Measurements from ENCODE around the gene ZC3H18.
"Not testable (repeated sequence)": the region's sequence is repeated elsewhere in the genome, so short reads cannot be mapped to it uniquely, and the experiment has no call there.

ZC3H18 gene

DNA sequence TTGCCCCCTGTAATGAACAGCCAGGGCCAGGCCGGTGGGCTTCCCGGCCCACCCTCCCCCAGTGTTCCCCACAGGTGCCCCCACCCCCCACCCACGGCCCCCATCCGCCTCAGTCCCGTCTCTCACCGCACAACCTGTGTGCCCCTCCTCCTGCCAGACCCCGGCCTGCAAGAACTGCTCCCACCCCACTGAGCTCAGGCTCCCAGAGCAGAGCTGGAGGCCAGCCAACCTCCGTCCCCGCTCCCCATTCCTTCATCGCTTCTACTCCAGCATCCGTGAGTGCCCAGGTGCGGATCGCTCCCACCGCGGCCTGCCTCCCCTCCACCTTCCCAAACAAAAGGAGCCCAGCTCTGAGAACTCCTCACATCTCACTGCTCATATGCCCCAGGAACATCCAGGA lies 88.5 kb downstream of the ZC3H18 start:
- in situ Hi-C loops (cut with MboI; ENCODE audit: low pct_unique_long_range_greater_than_20kb, low sequenced_read_pairs), result no loop called here
- DNase-seq, result no peak

GRCh38 chr16:88659160-88659559 lies 89.0 kb downstream of the ZC3H18 start:
- in situ Hi-C loops (cut with MboI; ENCODE audit: low pct_unique_long_range_greater_than_20kb, low sequenced_read_pairs), result no loop called here
- DNase-seq, result no peak

- in situ Hi-C loops (cut with MboI; ENCODE audit: low pct_unique_long_range_greater_than_20kb, low sequenced_read_pairs), result no loop called here
- DNase-seq, result no peak
Observed at GRCh38 chr16:88661468-88661867, 91.3 kb downstream of the ZC3H18 start.

- no peak for DNase-seq
- in situ Hi-C loops (cut with MboI; ENCODE audit: low pct_unique_long_range_greater_than_20kb, low sequenced_read_pairs), result no loop called here
Observed at GRCh38 chr16:88662222-88662842, 92.1 kb downstream of the ZC3H18 start.

DNA sequence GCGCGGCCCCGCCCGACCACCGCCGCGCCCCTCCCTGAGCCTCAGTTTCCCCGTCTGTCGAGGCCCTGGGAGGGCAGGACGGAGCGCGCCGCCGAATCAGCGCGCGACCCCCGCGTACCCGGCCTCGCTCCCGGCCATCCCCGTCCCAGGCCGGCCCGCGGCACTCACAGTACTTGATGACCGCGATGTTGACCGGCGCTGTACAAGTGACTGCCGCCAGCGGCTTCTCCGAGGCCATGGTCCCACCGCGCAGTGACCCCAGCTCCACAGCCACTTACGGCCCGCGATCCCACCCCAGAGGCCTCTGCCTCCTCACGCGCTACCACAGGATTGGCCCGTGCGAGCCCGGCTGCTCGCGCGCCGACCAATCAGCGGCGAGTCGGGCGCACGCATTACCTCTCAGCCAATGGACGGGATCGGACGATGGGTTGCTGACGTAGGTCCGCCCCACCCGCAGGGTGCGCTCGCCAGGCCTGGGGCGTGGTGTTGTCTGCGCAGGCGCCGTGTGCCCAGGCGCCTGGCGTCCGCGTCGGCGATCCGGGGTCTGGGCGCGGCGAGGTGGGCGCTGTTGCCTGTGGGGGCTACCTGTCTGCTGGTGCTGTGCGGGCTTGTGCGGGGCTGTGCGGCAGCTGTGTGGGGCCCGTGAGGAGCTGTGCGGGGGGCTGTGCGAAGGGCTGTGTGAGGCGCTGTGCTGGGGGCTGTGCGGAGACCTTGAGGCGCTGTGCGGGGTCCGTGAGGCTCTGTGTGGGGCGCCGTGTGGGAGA lies 92.8 kb downstream of the ZC3H18 start, which contains the start of gene MVD:
TSS of gene MVD (minus strand) at position 249 of the 764 bp plus-strand sequence. CDS start at position 238, 11 bp downstream.
- DNase-seq, result peak; percentile 97
- in situ Hi-C loops (cut with MboI; ENCODE audit: low pct_unique_long_range_greater_than_20kb, low sequenced_read_pairs), result no loop called here

- no peak for DNase-seq
- in situ Hi-C loops (cut with MboI; ENCODE audit: low pct_unique_long_range_greater_than_20kb, low sequenced_read_pairs), result no loop called here
Observed at GRCh38 chr16:88665148-88665547, 94.9 kb downstream of the ZC3H18 start.

- no peak for DNase-seq
- in situ Hi-C loops (cut with MboI; ENCODE audit: low pct_unique_long_range_greater_than_20kb, low sequenced_read_pairs), result no loop called here
Observed at GRCh38 chr16:88665570-88665969, 95.4 kb downstream of the ZC3H18 start.

DNA sequence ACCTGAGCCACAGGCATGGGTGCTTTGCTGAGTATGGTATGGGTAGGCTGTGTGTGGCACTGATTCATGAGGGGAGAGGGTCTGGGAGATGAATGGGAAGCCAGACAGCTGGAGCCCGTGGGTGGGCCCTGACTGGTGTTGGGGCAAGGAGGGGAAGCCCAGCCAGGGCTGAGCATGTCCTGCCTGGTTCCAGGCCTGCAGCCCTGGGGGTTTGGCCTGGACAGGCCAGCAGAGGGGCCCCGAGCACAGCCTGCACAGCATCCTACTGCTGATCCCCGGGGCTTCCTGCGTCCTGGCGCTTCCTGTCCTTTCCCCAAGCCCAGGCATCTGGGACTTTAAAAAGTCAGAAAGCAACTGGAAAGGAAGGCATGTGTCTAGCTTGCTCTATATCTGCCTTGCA lies 97.3 kb downstream of the ZC3H18 start:
- in situ Hi-C loops (cut with MboI; ENCODE audit: low pct_unique_long_range_greater_than_20kb, low sequenced_read_pairs), result no loop called here
- DNase-seq, result no peak

DNA sequence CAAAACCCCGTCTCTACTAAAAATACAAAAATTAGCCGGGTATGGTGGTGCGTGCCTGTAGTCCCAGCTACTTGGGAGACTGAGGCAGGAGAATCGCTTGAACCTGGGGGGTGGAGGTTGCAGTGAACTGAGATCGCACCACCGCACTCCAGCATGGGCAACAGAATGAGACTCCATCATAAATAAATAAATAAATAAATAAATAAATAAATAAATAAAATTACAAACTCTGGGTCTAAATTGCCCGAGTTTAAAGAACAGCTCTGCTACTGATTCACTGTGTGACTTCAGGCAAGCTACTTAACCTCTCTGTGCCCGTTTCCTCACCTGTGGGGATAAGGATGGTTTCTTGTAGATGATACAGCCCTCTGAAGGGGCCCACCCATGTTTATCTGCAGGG lies 99.3 kb downstream of the ZC3H18 start:
- in situ Hi-C loops (cut with MboI; ENCODE audit: low pct_unique_long_range_greater_than_20kb, low sequenced_read_pairs); DNase-seq: not testable (repeated sequence)

DNA sequence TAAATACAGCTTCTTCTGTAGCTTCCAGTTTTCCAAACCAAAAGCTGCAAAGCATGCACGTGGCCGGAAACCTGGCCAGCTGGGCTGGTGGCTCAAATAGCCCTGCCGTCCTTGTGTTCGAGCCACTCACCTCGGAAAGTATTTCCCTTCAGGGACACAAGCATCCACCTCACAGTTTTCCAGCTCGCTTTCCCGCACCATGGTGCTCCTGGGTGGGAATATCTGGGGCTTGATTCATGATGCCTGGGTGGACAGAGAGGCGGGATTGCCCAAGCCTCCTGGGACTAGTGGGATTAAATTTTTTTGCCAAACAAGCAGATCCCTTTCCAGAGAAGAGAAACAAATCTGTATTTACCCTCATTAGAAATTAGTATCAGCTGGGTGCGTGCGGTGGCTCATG lies 99.8 kb downstream of the ZC3H18 start:
- in situ Hi-C loops (cut with MboI; ENCODE audit: low pct_unique_long_range_greater_than_20kb, low sequenced_read_pairs), result no loop called here
- no peak for DNase-seq

- in situ Hi-C loops (cut with MboI; ENCODE audit: low pct_unique_long_range_greater_than_20kb, low sequenced_read_pairs), result no loop called here
- DNase-seq, result no peak
Observed at GRCh38 chr16:88671806-88672205, 101.6 kb downstream of the ZC3H18 start.

DNA sequence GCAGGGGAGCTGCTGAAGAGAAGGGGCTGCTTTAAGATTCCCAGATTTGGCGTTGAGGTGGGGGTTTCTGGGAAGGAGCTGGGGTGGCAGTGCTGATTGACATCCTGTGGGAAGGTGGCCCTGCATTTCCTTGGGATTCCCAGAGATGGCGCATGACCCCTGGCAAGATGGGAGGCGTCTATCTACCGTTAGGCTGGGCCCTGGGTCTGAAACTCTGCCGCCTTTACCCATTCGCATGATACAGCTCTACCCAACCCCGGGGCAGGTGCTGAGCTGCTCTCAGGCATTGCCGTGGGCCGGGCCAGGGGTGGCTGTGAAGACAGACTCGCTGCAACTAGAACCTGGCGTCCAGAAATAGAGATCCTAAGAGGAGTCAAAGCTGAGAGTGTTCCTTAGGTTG lies 102.6 kb downstream of the ZC3H18 start:
- no peak for DNase-seq
- in situ Hi-C loops (cut with MboI; ENCODE audit: low pct_unique_long_range_greater_than_20kb, low sequenced_read_pairs), result no loop called here

DNA sequence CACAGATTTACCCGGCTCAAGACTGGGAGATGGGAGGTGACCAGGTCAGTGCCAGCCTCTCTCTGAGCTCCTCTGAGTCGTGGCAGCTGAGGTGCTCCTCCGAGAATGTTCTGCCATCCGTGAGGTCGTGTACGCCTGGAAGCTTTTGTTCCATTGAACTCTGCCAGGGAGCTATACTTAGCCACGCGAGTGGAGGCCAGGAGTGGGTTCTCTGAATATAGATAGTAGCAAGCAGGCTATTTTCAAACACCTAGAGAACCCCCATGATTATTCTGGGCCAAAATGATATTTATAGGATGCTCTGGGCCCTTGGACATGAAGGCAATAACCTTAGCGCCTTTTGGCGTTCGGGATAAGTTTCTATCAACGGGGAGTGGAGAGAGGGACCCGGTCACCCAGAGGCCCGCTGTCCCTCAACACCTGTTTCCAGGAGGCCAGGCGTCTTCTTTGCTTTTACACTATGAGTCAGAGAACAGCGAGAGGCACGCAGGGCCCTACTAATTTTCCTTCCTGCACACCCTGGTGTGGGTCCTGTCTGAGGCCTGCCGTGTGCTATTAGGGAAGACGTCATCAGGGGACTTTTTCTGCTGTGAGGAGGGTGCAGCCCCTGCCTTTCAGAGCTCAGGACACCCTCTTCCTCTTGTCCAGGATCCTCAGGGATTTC lies 103.6 kb downstream of the ZC3H18 start:
- in situ Hi-C loops (cut with MboI; ENCODE audit: low pct_unique_long_range_greater_than_20kb, low sequenced_read_pairs), result no loop called here
- DNase-seq, result no peak

DNA sequence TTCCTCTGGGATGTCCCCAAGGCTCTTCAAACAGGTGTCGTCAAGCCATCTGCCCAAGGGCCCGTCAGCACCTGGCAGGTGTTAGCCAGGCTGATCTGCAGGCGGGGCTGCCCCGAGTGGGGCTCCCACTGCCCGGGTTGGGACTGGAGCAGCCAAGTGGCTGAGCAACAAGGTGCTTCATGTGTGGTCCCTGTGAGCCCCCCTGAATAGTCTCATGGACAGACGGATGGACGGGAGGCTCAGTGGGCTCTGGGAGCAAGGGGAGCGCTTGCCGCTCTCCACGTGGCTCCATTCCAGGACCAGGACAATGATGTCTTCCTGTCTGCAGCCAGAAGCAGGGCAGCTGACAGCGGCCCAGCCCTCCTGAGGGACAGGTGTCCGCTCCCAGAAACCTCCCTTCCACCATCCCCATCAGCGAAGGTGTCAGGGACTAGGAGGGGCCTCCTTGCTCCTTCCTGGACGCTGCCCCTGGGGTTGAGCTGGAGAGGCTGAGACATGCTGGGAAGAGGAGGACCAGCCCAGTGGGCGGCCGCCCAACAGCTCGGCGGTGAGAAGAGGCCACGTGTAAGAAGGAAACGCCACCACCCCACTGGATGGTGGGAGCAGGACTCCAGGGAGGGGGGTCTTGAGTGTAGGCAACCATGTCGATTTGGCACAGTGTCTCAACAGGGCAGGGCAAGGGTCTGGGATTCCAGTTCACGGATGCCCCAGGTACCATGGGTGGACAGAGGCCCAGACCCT lies 106.5 kb downstream of the ZC3H18 start:
- in situ Hi-C loops (cut with MboI; ENCODE audit: low pct_unique_long_range_greater_than_20kb, low sequenced_read_pairs), result no loop called here
- no peak for DNase-seq

DNA sequence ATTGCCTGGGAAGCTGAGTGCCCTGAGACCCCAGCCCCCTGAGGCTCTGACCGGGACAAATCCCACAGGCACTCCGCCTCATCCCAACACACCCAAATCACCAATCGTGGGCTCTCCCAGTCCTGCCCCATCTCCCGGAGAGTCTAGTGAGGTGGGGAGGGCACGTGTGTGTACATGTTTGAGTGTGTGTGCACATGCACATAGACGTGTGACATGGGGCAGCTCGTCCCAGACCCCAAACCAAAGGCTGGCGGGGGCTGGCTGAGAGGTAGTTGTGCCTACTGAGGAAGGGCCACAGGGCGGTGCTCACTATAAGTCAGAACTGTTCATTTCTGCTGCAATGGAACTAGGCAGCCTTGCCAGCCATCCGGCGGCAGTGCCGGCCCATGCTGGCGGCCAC lies 107.5 kb downstream of the ZC3H18 start:
- in situ Hi-C loops (cut with MboI; ENCODE audit: low pct_unique_long_range_greater_than_20kb, low sequenced_read_pairs), result no loop called here

GRCh38 chr16:88678224-88678979 lies 108.2 kb downstream of the ZC3H18 start:
- in situ Hi-C loops (cut with MboI; ENCODE audit: low pct_unique_long_range_greater_than_20kb, low sequenced_read_pairs), result no loop called here
- no peak for DNase-seq

More for the DNA sequence above, 107.5 kb downstream of the ZC3H18 start:
- DNase-seq, result no peak

- DNase-seq, result no peak
- in situ Hi-C loops (cut with MboI; ENCODE audit: low pct_unique_long_range_greater_than_20kb, low sequenced_read_pairs), result no loop called here
Observed at GRCh38 chr16:88680554-88681083, 110.4 kb downstream of the ZC3H18 start.

- in situ Hi-C loops (cut with MboI; ENCODE audit: low pct_unique_long_range_greater_than_20kb, low sequenced_read_pairs), result no loop called here
- peak; percentile 39 for DNase-seq
Observed at GRCh38 chr16:88681084-88681680, 111.0 kb downstream of the ZC3H18 start.

Data from KBM-7 (cell line).